ENCODE measurements around the gene SMIM1. TPM values are rescaled to one million over a fixed set of nuclear protein-coding genes. Genes with fewer than 3 reads are reported as not detected.

SMIM1 gene
- polyA plus RNA-seq, 1 experiment = 1.0 TPM

- ChIA-PET POLR2A (no interaction called here), CTCF (interaction anchor here (0.6 to 1.6 kb wide), 6 partner anchors 11 to 274 kb away, joined by 3 to 5 read pairs (median 4); no protein-coding TSS in a partner anchor)
- TF ChIP-seq CTCF (IDR thresholded peaks at IDR 0.05; ENCODE audit: insufficient read depth, low read depth, low read length) = peak; percentile 61
- DNase-seq (ENCODE audit: low read depth) = no peak
- H3K36me3 ChIP-seq (ENCODE audit: control insufficient read depth, insufficient read depth, low read length) = no peaks in the 10 kb centered on the region
- no peaks in the 10 kb centered on the region; the same call in 1 of the 2 replicates for H3K27me3 ChIP-seq (ENCODE audit: control insufficient read depth, insufficient read depth, low read length)
- no peak overlapping the region for H3K4me3 ChIP-seq (ENCODE audit: low read depth, low read length)
Observed at GRCh38 chr1:3727042-3727824, 45.3 kb upstream of the SMIM1 start.

- POLR2A ChIA-PET = no interaction called here
Observed at GRCh38 chr1:3727825-3728776, 44.4 kb upstream of the SMIM1 start.

GRCh38 chr1:3729594-3730542 lies 42.7 kb upstream of the SMIM1 start:
- H3K4me3 ChIP-seq (ENCODE audit: low read depth, low read length) = no peak overlapping the region
- no peak for DNase-seq (ENCODE audit: low read depth)
- TF ChIP-seq CTCF (IDR thresholded peaks at IDR 0.05; ENCODE audit: insufficient read depth, low read depth, low read length) = no peak
- POLR2A ChIA-PET = no interaction called here
- H3K27me3 ChIP-seq (ENCODE audit: control insufficient read depth, insufficient read depth, low read length) = no peaks in the 10 kb centered on the region; the same call in 1 of the 2 replicates
- H3K36me3 ChIP-seq (ENCODE audit: control insufficient read depth, insufficient read depth, low read length) = no peaks in the 10 kb centered on the region
- CTCF ChIA-PET = interaction anchor here (1.1 kb wide), 1 partner anchor 9 kb away, joined by 3 read pairs; no protein-coding TSS in a partner anchor

More at GRCh38 chr1:3727825-3728776, 44.4 kb upstream of the SMIM1 start:
- CTCF ChIA-PET = interaction anchor here (0.6 to 1.6 kb wide), 5 partner anchors 12 to 108 kb away, joined by 3 to 4 read pairs (median 4); no protein-coding TSS in a partner anchor
- no peak for DNase-seq (ENCODE audit: low read depth)
- Histone ChIP-seq H3K36me3 (ENCODE audit: control insufficient read depth, insufficient read depth, low read length) (no peaks in the 10 kb centered on the region), H3K27me3 (ENCODE audit: control insufficient read depth, insufficient read depth, low read length) (no peaks in the 10 kb centered on the region; the same call in 1 of the 2 replicates), H3K4me3 (ENCODE audit: low read depth, low read length) (no peak overlapping the region)
- TF ChIP-seq CTCF (IDR thresholded peaks at IDR 0.05; ENCODE audit: insufficient read depth, low read depth, low read length) = no peak

- Histone ChIP-seq H3K36me3 (ENCODE audit: control insufficient read depth, insufficient read depth, low read length) (no peaks in the 10 kb centered on the region), H3K4me3 (ENCODE audit: low read depth, low read length) (no peak overlapping the region), H3K27me3 (ENCODE audit: control insufficient read depth, insufficient read depth, low read length) (no peaks in the 10 kb centered on the region; the same call in 1 of the 2 replicates)
- ChIA-PET POLR2A (no interaction called here), CTCF (interaction anchor here (1.1 kb wide), 1 partner anchor 10 kb away, joined by 3 read pairs; no protein-coding TSS in a partner anchor)
- DNase-seq (ENCODE audit: low read depth) = no peak
- TF ChIP-seq CTCF (IDR thresholded peaks at IDR 0.05; ENCODE audit: insufficient read depth, low read depth, low read length) = no peak
Observed at GRCh38 chr1:3730543-3731247, 41.9 kb upstream of the SMIM1 start.
